GM23338 (cell line): ENCODE data around the gene HERC4. TPM values are rescaled to one million over a fixed set of nuclear protein-coding genes. Genes with fewer than 3 reads are reported as not detected.

ENCODE experiments used
- ATAC-seq: fragments of 200-7000 bp; cut with Tn5 transposase; 3 replicates; pipeline ENCODE4 v1.9.1; 2020
- DNase-seq: peaks from one replicate; pipeline ENCODE4 v3.0.0-alpha.2; 2015; ENCODE audit warnings: low spot score
- H2AFZ ChIP-seq: fragments of 200-600 bp; sonication (generic); 2 replicates; pipeline ENCODE4 v1.8.0; 2016; ENCODE audit warnings: antibody characterized with exemption, mild to moderate bottlenecking, moderate library complexity
- H3F3A ChIP-seq: fragments of 200-600 bp; sonication (generic); replicated peaks from 2 replicates; pipeline ENCODE4 v1.8.0; 2017; ENCODE audit warnings: antibody characterized with exemption, mixed run types, low read depth
- H3K27ac ChIP-seq: fragments of 200-600 bp; sonication (generic); 2 replicates; pipeline ENCODE4 v1.6.1; 2016; ENCODE audit warnings: low read depth
- H3K27me3 ChIP-seq: fragments of 200-600 bp; sonication (generic); 2 replicates; pipeline ENCODE4 v1.8.0; 2016; ENCODE audit warnings: mild to moderate bottlenecking, mixed run types, moderate library complexity; ENCODE audit not compliant: insufficient read depth
- H3K36me3 ChIP-seq: fragments of 200-600 bp; sonication (generic); 2 replicates; pipeline ENCODE4 v1.8.0; 2016; ENCODE audit warnings: mild to moderate bottlenecking; ENCODE audit not compliant: insufficient read depth
- H3K4me1 ChIP-seq: fragments of 200-600 bp; sonication (generic); 2 replicates; pipeline ENCODE4 v1.8.0; 2016; ENCODE audit warnings: mild to moderate bottlenecking, moderate library complexity; ENCODE audit not compliant: insufficient read depth
- H3K4me2 ChIP-seq: fragments of 200-600 bp; sonication (generic); 2 replicates; pipeline ENCODE4 v1.7.1; 2017; ENCODE audit warnings: mixed run types
- H3K4me3 ChIP-seq: fragments of 200-600 bp; sonication (generic); 2 replicates; pipeline ENCODE4 v1.6.1; 2016; ENCODE audit warnings: mixed run types
- H3K79me2 ChIP-seq: fragments of 200-600 bp; sonication (generic); replicated peaks from 2 replicates; pipeline ENCODE4 v1.8.0; 2017; ENCODE audit warnings: mild to moderate bottlenecking; ENCODE audit not compliant: insufficient read depth
- H3K9me2 ChIP-seq: fragments of 200-600 bp; sonication (generic); 2 replicates; pipeline ENCODE4 v1.8.0; 2017; ENCODE audit not compliant: insufficient read depth
- H4K20me1 ChIP-seq: fragments of 200-600 bp; sonication (generic); replicated peaks from 2 replicates; pipeline ENCODE4 v1.8.0; 2017; ENCODE audit warnings: mild to moderate bottlenecking; ENCODE audit not compliant: insufficient read depth
- H3K27ac Mint-ChIP-seq: 2 replicates; pipeline ENCODE4 v1.8.0; 2020; ENCODE audit warnings: inconsistent platforms, mild to moderate bottlenecking, moderate library complexity, mixed read lengths
- H3K27me3 Mint-ChIP-seq: 3 replicates; pipeline ENCODE4 v1.8.0; 2022; ENCODE audit warnings: low read depth, mild to moderate bottlenecking, moderate library complexity, mixed read lengths, inconsistent platforms; ENCODE audit not compliant: insufficient read depth, poor library complexity
- H3K36me3 Mint-ChIP-seq: 3 replicates; pipeline ENCODE4 v1.8.0; 2021; ENCODE audit warnings: low read depth, mild to moderate bottlenecking, inconsistent platforms, moderate library complexity, mixed read lengths
- H3K4me1 Mint-ChIP-seq: 3 replicates; pipeline ENCODE4 v1.8.0; 2020; ENCODE audit warnings: mild to moderate bottlenecking, inconsistent platforms, mixed read lengths
- H3K4me3 Mint-ChIP-seq: 3 replicates; pipeline ENCODE4 v1.8.0; 2021; ENCODE audit warnings: moderate library complexity, mild to moderate bottlenecking, inconsistent platforms, mixed read lengths
- H3K9me3 Mint-ChIP-seq: 3 replicates; pipeline ENCODE4 v1.8.0; 2020; ENCODE audit warnings: moderate library complexity, mild to moderate bottlenecking, inconsistent platforms, mixed read lengths
- EZH2phosphoT487 ChIP-seq: fragments of 200-600 bp; sonication (generic); IDR thresholded peaks from one replicate; pipeline ENCODE4 v1.8.1; 2018; ENCODE audit warnings: antibody characterized with exemption; ENCODE audit not compliant: unreplicated experiment
- polyA plus RNA-seq: library from polyadenylated mRNA; unstranded; fragments of >200 nt; fragmentation: Nextera tagmentation; extraction: Ambion mirVana; gene quantifications from 2 replicates; pipeline ENCODE4 v1.2.1, GENCODE V29; 2016
- total RNA-seq: library from RNA; depleted of rRNA; stranded (reverse); fragments of >200 nt; shearing (Covaris generic); gene quantifications from 2 replicates; pipeline ENCODE4 v1.2.3, GENCODE V29; 2014
- TF ChIP-seq, protein P1 (sequence below): IDR thresholded peaks from one replicate; pipeline ENCODE4 v1.6.1; 2018; ENCODE audit warnings: antibody characterized with exemption; ENCODE audit not compliant: unreplicated experiment
- TF ChIP-seq, protein P2 (sequence below): fragments of 250-450 bp; sonication (Bioruptor Pico); IDR thresholded peaks from 2 replicates; pipeline ENCODE4 v1.5.0; 2020; ENCODE audit warnings: mild to moderate bottlenecking, moderate library complexity

Gene HERC4
- total and polyA plus RNA-seq, 2 experiments from 2014 or later = 20.1 to 67.2 TPM

DNA sequence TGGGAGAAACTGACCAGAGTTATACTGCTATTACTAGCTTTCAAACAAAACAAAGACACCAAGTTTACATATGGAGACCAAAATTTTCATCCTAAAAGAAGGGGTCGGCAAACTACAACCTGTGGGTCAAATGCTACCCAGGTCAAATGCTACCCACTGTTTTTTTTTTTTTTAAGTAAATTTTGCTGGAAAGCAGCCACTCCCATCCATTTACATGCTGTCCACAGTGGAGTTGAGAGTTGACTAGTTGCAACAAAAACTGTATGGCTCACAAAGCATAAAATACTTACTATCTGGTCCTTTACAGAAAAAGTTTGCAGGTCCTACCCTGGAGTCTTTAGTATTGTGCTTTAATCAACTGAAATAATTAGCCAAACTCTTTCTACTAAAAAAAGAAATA is 99.2 kb downstream of the HERC4 start:
- H4K20me1 ChIP-seq = no peaks in the 10 kb centered on the region
- TF ChIP-seq, protein P1, sequence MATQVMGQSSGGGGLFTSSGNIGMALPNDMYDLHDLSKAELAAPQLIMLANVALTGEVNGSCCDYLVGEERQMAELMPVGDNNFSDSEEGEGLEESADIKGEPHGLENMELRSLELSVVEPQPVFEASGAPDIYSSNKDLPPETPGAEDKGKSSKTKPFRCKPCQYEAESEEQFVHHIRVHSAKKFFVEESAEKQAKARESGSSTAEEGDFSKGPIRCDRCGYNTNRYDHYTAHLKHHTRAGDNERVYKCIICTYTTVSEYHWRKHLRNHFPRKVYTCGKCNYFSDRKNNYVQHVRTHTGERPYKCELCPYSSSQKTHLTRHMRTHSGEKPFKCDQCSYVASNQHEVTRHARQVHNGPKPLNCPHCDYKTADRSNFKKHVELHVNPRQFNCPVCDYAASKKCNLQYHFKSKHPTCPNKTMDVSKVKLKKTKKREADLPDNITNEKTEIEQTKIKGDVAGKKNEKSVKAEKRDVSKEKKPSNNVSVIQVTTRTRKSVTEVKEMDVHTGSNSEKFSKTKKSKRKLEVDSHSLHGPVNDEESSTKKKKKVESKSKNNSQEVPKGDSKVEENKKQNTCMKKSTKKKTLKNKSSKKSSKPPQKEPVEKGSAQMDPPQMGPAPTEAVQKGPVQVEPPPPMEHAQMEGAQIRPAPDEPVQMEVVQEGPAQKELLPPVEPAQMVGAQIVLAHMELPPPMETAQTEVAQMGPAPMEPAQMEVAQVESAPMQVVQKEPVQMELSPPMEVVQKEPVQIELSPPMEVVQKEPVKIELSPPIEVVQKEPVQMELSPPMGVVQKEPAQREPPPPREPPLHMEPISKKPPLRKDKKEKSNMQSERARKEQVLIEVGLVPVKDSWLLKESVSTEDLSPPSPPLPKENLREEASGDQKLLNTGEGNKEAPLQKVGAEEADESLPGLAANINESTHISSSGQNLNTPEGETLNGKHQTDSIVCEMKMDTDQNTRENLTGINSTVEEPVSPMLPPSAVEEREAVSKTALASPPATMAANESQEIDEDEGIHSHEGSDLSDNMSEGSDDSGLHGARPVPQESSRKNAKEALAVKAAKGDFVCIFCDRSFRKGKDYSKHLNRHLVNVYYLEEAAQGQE = no peak
- TF ChIP-seq, protein P2, sequence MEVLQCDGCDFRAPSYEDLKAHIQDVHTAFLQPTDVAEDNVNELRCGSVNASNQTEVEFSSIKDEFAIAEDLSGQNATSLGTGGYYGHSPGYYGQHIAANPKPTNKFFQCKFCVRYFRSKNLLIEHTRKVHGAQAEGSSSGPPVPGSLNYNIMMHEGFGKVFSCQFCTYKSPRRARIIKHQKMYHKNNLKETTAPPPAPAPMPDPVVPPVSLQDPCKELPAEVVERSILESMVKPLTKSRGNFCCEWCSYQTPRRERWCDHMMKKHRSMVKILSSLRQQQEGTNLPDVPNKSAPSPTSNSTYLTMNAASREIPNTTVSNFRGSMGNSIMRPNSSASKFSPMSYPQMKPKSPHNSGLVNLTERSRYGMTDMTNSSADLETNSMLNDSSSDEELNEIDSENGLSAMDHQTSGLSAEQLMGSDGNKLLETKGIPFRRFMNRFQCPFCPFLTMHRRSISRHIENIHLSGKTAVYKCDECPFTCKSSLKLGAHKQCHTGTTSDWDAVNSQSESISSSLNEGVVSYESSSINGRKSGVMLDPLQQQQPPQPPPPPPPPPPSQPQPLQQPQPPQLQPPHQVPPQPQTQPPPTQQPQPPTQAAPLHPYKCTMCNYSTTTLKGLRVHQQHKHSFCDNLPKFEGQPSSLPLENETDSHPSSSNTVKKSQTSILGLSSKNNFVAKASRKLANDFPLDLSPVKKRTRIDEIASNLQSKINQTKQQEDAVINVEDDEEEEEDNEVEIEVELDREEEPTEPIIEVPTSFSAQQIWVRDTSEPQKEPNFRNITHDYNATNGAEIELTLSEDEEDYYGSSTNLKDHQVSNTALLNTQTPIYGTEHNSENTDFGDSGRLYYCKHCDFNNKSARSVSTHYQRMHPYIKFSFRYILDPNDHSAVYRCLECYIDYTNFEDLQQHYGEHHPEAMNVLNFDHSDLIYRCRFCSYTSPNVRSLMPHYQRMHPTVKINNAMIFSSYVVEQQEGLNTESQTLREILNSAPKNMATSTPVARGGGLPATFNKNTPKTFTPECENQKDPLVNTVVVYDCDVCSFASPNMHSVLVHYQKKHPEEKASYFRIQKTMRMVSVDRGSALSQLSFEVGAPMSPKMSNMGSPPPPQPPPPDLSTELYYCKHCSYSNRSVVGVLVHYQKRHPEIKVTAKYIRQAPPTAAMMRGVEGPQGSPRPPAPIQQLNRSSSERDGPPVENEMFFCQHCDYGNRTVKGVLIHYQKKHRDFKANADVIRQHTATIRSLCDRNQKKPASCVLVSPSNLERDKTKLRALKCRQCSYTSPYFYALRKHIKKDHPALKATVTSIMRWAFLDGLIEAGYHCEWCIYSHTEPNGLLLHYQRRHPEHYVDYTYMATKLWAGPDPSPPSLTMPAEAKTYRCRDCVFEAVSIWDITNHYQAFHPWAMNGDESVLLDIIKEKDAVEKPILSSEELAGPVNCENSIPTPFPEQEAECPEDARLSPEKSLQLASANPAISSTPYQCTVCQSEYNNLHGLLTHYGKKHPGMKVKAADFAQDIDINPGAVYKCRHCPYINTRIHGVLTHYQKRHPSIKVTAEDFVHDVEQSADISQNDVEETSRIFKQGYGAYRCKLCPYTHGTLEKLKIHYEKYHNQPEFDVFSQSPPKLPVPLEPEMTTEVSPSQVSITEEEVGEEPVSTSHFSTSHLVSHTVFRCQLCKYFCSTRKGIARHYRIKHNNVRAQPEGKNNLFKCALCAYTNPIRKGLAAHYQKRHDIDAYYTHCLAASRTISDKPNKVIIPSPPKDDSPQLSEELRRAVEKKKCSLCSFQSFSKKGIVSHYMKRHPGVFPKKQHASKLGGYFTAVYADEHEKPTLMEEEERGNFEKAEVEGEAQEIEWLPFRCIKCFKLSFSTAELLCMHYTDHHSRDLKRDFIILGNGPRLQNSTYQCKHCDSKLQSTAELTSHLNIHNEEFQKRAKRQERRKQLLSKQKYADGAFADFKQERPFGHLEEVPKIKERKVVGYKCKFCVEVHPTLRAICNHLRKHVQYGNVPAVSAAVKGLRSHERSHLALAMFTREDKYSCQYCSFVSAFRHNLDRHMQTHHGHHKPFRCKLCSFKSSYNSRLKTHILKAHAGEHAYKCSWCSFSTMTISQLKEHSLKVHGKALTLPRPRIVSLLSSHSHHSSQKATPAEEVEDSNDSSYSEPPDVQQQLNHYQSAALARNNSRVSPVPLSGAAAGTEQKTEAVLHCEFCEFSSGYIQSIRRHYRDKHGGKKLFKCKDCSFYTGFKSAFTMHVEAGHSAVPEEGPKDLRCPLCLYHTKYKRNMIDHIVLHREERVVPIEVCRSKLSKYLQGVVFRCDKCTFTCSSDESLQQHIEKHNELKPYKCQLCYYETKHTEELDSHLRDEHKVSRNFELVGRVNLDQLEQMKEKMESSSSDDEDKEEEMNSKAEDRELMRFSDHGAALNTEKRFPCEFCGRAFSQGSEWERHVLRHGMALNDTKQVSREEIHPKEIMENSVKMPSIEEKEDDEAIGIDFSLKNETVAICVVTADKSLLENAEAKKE (CRISPR knock-in tag) = no peak
- TF ChIP-seq EZH2phosphoT487 = no peak
- H3K4me1 ChIP-seq = peaks cover 27% of the 10 kb centered on the region
- H3F3A ChIP-seq = peaks cover 7% of the 10 kb centered on the region; the same call in 1 of the 2 replicates
- Mint-ChIP-seq H3K36me3 (peaks cover 65% of the 10 kb centered on the region), H3K27me3 (no peaks in the 10 kb centered on the region), H3K4me1 (peaks cover 20% of the 10 kb centered on the region), H3K4me3 (no peak overlapping the region), H3K27ac (peak overlapping the region; percentile 77), H3K9me3 (peaks cover 17% of the 10 kb centered on the region; the same call in 2 of the 3 replicates)
- no peaks in the 10 kb centered on the region for H3K27me3 ChIP-seq
- peaks cover 11% of the 10 kb centered on the region for H3K36me3 ChIP-seq
- peak overlapping the region; percentile 57 for H3K4me2 ChIP-seq
- H3K4me3 ChIP-seq = peak overlapping the region; percentile 25; the same call in 1 of the 2 replicates
- H3K27ac ChIP-seq = peak overlapping the region; percentile 67
- no peaks in the 10 kb centered on the region; the same call in 1 of the 2 replicates for H3K79me2 ChIP-seq
- ATAC-seq (peak; percentile 50), DNase-seq (no peak)
- no peaks in the 10 kb centered on the region for H3K9me2 ChIP-seq
- no peak overlapping the region for H2AFZ ChIP-seq
